GM03348 (cell line): Measurements from ENCODE around the gene THRA.

Experiments
- DNase-seq: peaks from one replicate; pipeline ENCODE4 v3.0.0; 2012; ENCODE audit warnings: low spot score

Gene THRA

GRCh38 chr17:40084477-40084876 lies 21.7 kb downstream of the THRA start:
- DNase-seq: no peak

- peak; percentile 78 for DNase-seq
Observed at GRCh38 chr17:40086150-40087044, 23.6 kb downstream of the THRA start.

GRCh38 chr17:40087049-40087794 lies 24.5 kb downstream of the THRA start:
- no peak for DNase-seq

- no peak for DNase-seq
Observed at GRCh38 chr17:40087903-40088718, 25.3 kb downstream of the THRA start.

GRCh38 chr17:40089077-40089895 lies 26.5 kb downstream of the THRA start:
- no peak for DNase-seq

GRCh38 chr17:40090237-40091119 lies 27.7 kb downstream of the THRA start:
- no peak for DNase-seq

- no peak for DNase-seq
Observed at GRCh38 chr17:40091691-40092397, 29.1 kb downstream of the THRA start.

GRCh38 chr17:40092581-40092980 lies 29.8 kb downstream of the THRA start:
- DNase-seq: peak; percentile 28

GRCh38 chr17:40093005-40093579 lies 30.3 kb downstream of the THRA start:
- no peak for DNase-seq

GRCh38 chr17:40093580-40094201 lies 30.9 kb downstream of the THRA start:
- no peak for DNase-seq

- DNase-seq: no peak
Observed at GRCh38 chr17:40094874-40095273, 32.1 kb downstream of the THRA start.

GRCh38 chr17:40095351-40095943 lies 32.7 kb downstream of the THRA start:
- DNase-seq: no peak

GRCh38 chr17:40095944-40096791 lies 33.4 kb downstream of the THRA start:
- no peak for DNase-seq

- no peak for DNase-seq
Observed at GRCh38 chr17:40097087-40097486, 34.3 kb downstream of the THRA start.

- peak; percentile 66 for DNase-seq
Observed at GRCh38 chr17:40097931-40098845, 35.4 kb downstream of the THRA start.

- peak; percentile 97 for DNase-seq
Observed at GRCh38 chr17:40098846-40099618, 36.3 kb downstream of the THRA start.
